ENCODE results near the gene MEF2D. TPM values are rescaled to one million over a fixed set of nuclear protein-coding genes. Genes with fewer than 3 reads are reported as not detected.

MEF2D gene
- total RNA-seq, 1 donor from 2014 or later = 7.8 TPM

DNA sequence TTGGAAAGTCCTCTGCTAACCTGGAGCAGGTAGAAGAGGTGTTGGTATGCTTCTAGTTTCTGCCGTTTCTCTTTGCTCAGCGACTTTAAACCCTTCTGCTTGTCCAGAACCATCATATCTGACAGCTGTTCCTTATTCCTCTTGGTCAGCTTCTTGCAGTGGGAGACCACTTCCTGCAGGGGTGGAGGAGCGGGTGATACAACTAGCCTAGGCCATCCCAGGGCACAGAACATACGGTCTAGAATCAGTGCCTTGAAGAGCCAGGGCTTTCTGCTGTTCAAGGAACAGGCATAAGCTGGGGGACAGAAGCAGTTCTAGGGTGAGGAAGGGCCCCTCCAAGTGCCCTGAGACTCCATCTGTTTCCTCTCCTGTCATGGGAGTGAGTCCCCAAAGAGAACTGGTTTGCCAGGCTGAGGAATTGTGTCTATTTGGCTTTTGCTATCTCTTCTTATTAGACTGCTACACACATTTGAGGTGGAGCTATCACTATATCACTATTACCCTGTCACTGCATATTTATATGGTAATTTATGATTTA, 39.3 kb upstream of the MEF2D start:
- Histone ChIP-seq H3K36me3 (ENCODE audit: control insufficient read depth in 3 of 3, insufficient read depth in 3 of 3, low read length in 3 of 3) (no peaks in the 10 kb centered on the region), H3K9ac (ENCODE audit: low read depth in 1 of 3, low read length in 3 of 3) (no peak overlapping the region), H3K4me3 (ENCODE audit: low read length in 3 of 3) (no peak overlapping the region), H3K9me3 (ENCODE audit: control insufficient read depth in 3 of 3, low read length in 3 of 3) (no peaks in the 10 kb centered on the region), H3K4me1 (ENCODE audit: control insufficient read depth in 3 of 3, insufficient read depth in 3 of 3, low read length in 3 of 3) (peaks cover 0 to 6% (median 3%) of the 10 kb centered on the region in 3 donors), H3K27me3 (ENCODE audit: control insufficient read depth in 3 of 3, insufficient read depth in 3 of 3, low read length in 3 of 3) (no peaks in the 10 kb centered on the region), H3K27ac (ENCODE audit: low read depth, low read length) (no peak overlapping the region)

- no peak overlapping the region for H3K9ac ChIP-seq (ENCODE audit: low read depth in 1 of 3, low read length in 3 of 3)
- no peaks in the 10 kb centered on the region for H3K27me3 ChIP-seq (ENCODE audit: control insufficient read depth in 3 of 3, insufficient read depth in 3 of 3, low read length in 3 of 3)
- H3K9me3 ChIP-seq (ENCODE audit: control insufficient read depth in 3 of 3, low read length in 3 of 3) = no peaks in the 10 kb centered on the region
- H3K27ac ChIP-seq (ENCODE audit: low read depth, low read length) = no peak overlapping the region
- H3K4me1 ChIP-seq (ENCODE audit: control insufficient read depth in 3 of 3, insufficient read depth in 3 of 3, low read length in 3 of 3) = peaks cover 0 to 6% (median 3%) of the 10 kb centered on the region in 3 donors
- no peaks in the 10 kb centered on the region for H3K36me3 ChIP-seq (ENCODE audit: control insufficient read depth in 3 of 3, insufficient read depth in 3 of 3, low read length in 3 of 3)
- no peak overlapping the region for H3K4me3 ChIP-seq (ENCODE audit: low read length in 3 of 3)
Observed at GRCh38 chr1:156538711-156539440, 38.3 kb upstream of the MEF2D start.

- no peaks in the 10 kb centered on the region for H3K36me3 ChIP-seq (ENCODE audit: control insufficient read depth in 3 of 3, insufficient read depth in 3 of 3, low read length in 3 of 3)
- no peaks in the 10 kb centered on the region for H3K9me3 ChIP-seq (ENCODE audit: control insufficient read depth in 3 of 3, low read length in 3 of 3)
- no peaks in the 10 kb centered on the region for H3K27me3 ChIP-seq (ENCODE audit: control insufficient read depth in 3 of 3, insufficient read depth in 3 of 3, low read length in 3 of 3)
Observed at GRCh38 chr1:156537027-156537426, 36.5 kb upstream of the MEF2D start.

DNA sequence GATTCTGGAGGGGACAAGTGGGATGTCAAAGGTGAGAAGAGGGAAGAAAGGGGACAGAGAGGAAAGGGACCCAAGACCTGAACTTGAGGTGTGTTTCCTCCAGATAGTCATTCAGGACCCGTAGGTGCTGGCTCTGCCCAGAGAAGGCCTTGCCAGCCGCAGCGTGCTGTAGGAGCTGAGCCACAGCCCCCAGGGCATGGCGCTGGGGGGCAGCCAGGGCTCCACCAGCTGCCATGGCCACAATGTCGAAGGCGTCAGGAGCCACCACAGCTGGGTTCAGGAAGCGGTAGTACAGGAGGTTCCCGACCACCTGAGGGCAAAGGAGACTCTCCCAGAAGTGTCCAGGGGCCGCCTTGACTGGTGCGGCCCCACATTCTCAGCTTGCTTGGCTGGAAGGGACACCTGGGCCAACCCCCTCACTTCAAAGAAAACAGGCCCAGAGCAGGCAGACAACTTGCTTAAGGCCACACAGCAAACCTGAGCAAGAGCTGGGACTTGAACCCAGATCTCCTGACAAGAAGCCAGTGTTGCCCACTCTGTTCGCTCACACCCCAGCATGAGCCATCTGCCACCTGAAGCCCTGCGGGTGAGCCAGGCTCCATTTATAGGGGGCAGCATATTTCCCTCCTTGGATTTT, 34.0 kb upstream of the MEF2D start:
- Histone ChIP-seq H3K27ac (ENCODE audit: low read depth, low read length) (no peak overlapping the region), H3K4me1 (ENCODE audit: control insufficient read depth in 3 of 3, insufficient read depth in 3 of 3, low read length in 3 of 3) (peaks cover 2 to 11% (median 4%) of the 10 kb centered on the region in 3 donors), H3K27me3 (ENCODE audit: control insufficient read depth in 3 of 3, insufficient read depth in 3 of 3, low read length in 3 of 3) (no peaks in the 10 kb centered on the region), H3K9ac (ENCODE audit: low read depth in 1 of 3, low read length in 3 of 3) (no peak overlapping the region), H3K4me3 (ENCODE audit: low read length in 3 of 3) (no peak overlapping the region), H3K36me3 (ENCODE audit: control insufficient read depth in 3 of 3, insufficient read depth in 3 of 3, low read length in 3 of 3) (no peaks in the 10 kb centered on the region), H3K9me3 (ENCODE audit: control insufficient read depth in 3 of 3, low read length in 3 of 3) (no peaks in the 10 kb centered on the region)

More at GRCh38 chr1:156537027-156537426, 36.5 kb upstream of the MEF2D start:
- Histone ChIP-seq H3K9ac (ENCODE audit: low read depth in 1 of 3, low read length in 3 of 3) (no peak overlapping the region), H3K4me1 (ENCODE audit: control insufficient read depth in 3 of 3, insufficient read depth in 3 of 3, low read length in 3 of 3) (peaks cover 3 to 17% (median 4%) of the 10 kb centered on the region in 3 donors), H3K4me3 (ENCODE audit: low read length in 3 of 3) (no peak overlapping the region), H3K27ac (ENCODE audit: low read depth, low read length) (no peak overlapping the region)

DNA sequence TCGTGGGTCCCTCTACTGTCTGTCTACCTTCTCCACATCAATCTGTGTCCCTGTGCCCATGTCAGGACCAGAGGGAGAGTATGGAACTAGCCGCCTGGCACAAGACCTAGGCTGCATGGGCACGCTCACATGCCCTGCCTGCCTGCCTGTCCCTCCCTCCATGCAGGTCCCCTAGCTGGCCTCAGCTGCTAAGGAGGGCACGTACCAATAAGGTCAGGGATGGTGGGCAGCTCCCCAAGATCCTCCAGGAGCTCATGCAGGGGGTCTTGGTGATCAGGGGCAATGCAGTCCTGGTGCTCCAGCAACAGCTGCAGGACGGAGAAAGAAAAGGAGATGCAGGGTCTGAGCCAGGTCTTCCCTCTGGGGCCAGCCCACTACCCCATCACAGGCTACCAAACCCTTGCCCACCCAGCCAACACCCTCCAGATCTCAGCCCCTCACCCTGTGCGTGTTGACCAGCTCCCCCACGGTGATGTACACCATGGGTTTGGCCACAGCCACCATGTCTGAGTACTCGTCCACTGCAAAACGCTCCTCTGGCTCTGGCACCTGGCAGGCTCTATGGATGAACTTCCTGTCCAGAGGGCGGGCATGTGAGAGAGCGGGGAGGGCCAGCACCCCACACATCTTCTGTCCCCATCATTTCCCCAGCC, 33.1 kb upstream of the MEF2D start:
- Histone ChIP-seq H3K4me3 (ENCODE audit: low read length in 3 of 3) (no peak overlapping the region), H3K9me3 (ENCODE audit: control insufficient read depth in 3 of 3, low read length in 3 of 3) (no peaks in the 10 kb centered on the region), H3K4me1 (ENCODE audit: control insufficient read depth in 3 of 3, insufficient read depth in 3 of 3, low read length in 3 of 3) (peaks cover 0 to 11% (median 4%) of the 10 kb centered on the region in 3 donors), H3K27me3 (ENCODE audit: control insufficient read depth in 3 of 3, insufficient read depth in 3 of 3, low read length in 3 of 3) (no peaks in the 10 kb centered on the region), H3K27ac (ENCODE audit: low read depth, low read length) (no peak overlapping the region), H3K9ac (ENCODE audit: low read depth in 1 of 3, low read length in 3 of 3) (no peak overlapping the region), H3K36me3 (ENCODE audit: control insufficient read depth in 3 of 3, insufficient read depth in 3 of 3, low read length in 3 of 3) (no peaks in the 10 kb centered on the region)

DNA sequence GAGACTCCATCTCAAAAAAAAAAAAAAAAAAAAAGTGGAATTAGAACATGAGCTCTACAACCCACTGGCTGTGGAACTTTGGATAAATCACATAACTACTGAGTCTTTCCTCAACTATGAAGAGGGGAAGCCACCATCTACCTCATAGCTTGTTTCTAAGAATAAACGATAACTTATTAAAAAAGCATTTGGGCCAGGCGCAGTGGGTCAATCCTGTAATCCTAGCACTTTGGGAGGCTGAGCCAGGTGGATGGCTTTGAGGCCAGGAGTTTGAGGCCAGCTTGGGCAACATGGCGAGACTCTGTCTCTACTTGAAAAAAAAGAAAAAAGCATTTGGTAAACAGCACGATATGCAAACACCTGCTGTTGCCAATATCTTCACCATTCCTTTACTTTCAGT, 31.8 kb upstream of the MEF2D start:
- no peak overlapping the region for H3K27ac ChIP-seq (ENCODE audit: low read depth, low read length)
- H3K4me3 ChIP-seq (ENCODE audit: low read length in 3 of 3) = no peak overlapping the region
- H3K27me3 ChIP-seq (ENCODE audit: control insufficient read depth in 3 of 3, insufficient read depth in 3 of 3, low read length in 3 of 3) = no peaks in the 10 kb centered on the region
- H3K9ac ChIP-seq (ENCODE audit: low read depth in 1 of 3, low read length in 3 of 3) = no peak overlapping the region
- H3K9me3 ChIP-seq (ENCODE audit: control insufficient read depth in 3 of 3, low read length in 3 of 3) = no peaks in the 10 kb centered on the region
- no peaks in the 10 kb centered on the region for H3K36me3 ChIP-seq (ENCODE audit: control insufficient read depth in 3 of 3, insufficient read depth in 3 of 3, low read length in 3 of 3)
- H3K4me1 ChIP-seq (ENCODE audit: control insufficient read depth in 3 of 3, insufficient read depth in 3 of 3, low read length in 3 of 3) = peaks cover 0 to 11% (median 4%) of the 10 kb centered on the region in 3 donors

DNA sequence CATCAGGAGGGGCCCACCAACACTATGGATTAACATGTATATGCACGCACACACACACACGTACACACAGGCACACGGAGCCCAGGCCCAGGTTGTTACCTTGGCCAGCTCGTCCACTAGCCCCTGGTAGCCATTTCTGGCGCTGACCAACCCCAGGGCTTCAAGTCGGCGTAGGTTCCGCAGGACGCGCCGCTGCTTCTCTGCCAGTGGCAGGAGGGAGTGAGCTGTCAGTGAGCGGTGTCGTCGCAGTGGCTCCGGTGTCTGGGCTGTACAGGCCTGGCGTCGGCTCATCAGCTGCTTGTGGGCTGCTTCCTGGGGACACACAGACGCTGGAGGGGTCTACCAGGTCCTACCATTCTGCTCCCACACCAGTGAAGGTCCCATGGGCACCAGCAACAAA, 29.4 kb upstream of the MEF2D start:
- no peaks in the 10 kb centered on the region for H3K36me3 ChIP-seq (ENCODE audit: control insufficient read depth in 3 of 3, insufficient read depth in 3 of 3, low read length in 3 of 3)
- H3K4me3 ChIP-seq (ENCODE audit: low read length in 3 of 3) = no peak overlapping the region
- H3K27ac ChIP-seq (ENCODE audit: low read depth, low read length) = no peak overlapping the region
- H3K9me3 ChIP-seq (ENCODE audit: control insufficient read depth in 3 of 3, low read length in 3 of 3) = no peaks in the 10 kb centered on the region
- H3K4me1 ChIP-seq (ENCODE audit: control insufficient read depth in 3 of 3, insufficient read depth in 3 of 3, low read length in 3 of 3) = peaks cover 3 to 11% (median 6%) of the 10 kb centered on the region in 3 donors
- no peak overlapping the region for H3K9ac ChIP-seq (ENCODE audit: low read depth in 1 of 3, low read length in 3 of 3)
- no peaks in the 10 kb centered on the region for H3K27me3 ChIP-seq (ENCODE audit: control insufficient read depth in 3 of 3, insufficient read depth in 3 of 3, low read length in 3 of 3)

DNA sequence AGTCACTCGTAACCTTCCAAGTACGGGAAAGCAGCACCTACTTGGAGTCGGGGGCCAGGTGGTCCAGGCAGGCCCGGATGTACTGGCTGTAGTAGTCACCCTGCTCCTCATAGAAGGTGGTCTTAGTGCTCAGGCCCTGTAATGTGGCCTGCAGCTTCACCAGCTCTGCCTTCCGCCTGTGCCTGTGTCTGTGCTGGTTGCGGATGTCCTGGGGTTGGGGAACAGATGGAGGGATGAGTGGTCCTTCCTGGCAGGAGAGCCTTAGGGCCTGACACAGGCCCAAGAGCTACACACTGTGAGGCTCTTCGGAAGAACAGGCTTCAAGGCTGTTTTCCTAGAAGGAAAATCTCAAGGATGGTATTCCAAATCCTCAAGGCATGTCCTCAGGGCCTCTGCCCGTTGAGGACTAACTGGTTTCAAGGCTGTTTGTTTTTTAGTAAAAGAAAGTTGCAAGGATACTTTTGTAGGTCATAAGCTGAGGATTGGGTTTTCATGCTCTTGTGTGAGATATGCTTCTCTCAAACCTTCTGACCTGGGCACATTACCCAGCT, 28.4 kb upstream of the MEF2D start:
- H3K9ac ChIP-seq (ENCODE audit: low read depth in 1 of 3, low read length in 3 of 3) = no peak overlapping the region
- no peak overlapping the region for H3K4me3 ChIP-seq (ENCODE audit: low read length in 3 of 3)
- no peak overlapping the region for H3K27ac ChIP-seq (ENCODE audit: low read depth, low read length)
- peaks cover 4 to 11% (median 6%) of the 10 kb centered on the region in 3 donors for H3K4me1 ChIP-seq (ENCODE audit: control insufficient read depth in 3 of 3, insufficient read depth in 3 of 3, low read length in 3 of 3)
- no peaks in the 10 kb centered on the region for H3K27me3 ChIP-seq (ENCODE audit: control insufficient read depth in 3 of 3, insufficient read depth in 3 of 3, low read length in 3 of 3)
- H3K9me3 ChIP-seq (ENCODE audit: control insufficient read depth in 3 of 3, low read length in 3 of 3) = no peaks in the 10 kb centered on the region
- H3K36me3 ChIP-seq (ENCODE audit: control insufficient read depth in 3 of 3, insufficient read depth in 3 of 3, low read length in 3 of 3) = no peaks in the 10 kb centered on the region

DNA sequence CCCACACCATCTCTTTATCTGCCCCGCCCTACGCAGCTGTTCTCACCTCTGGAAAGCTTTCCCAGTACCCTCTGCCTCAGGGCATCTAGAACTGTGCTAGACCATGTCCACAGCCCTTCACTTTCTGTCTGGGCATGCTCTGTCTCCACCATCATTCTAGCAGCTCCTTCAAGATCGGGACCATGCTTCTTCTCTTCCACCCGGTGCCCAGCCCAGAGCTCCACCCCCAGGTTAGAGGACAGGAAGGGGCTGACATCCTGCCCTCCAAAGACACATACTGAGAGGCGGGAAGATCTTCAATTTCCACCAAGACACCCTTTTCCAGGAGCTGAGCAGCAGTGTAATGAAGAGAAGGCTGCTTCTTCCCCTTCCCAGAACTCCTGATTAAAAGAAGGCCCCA, 27.7 kb upstream of the MEF2D start:
- no peak overlapping the region for H3K9ac ChIP-seq (ENCODE audit: low read depth in 1 of 3, low read length in 3 of 3)
- H3K9me3 ChIP-seq (ENCODE audit: control insufficient read depth in 3 of 3, low read length in 3 of 3) = no peaks in the 10 kb centered on the region
- no peaks in the 10 kb centered on the region for H3K36me3 ChIP-seq (ENCODE audit: control insufficient read depth in 3 of 3, insufficient read depth in 3 of 3, low read length in 3 of 3)
- no peak overlapping the region for H3K4me3 ChIP-seq (ENCODE audit: low read length in 3 of 3)
- H3K27ac ChIP-seq (ENCODE audit: low read depth, low read length) = no peak overlapping the region
- no peaks in the 10 kb centered on the region for H3K27me3 ChIP-seq (ENCODE audit: control insufficient read depth in 3 of 3, insufficient read depth in 3 of 3, low read length in 3 of 3)
- peaks cover 4 to 10% (median 6%) of the 10 kb centered on the region in 3 donors for H3K4me1 ChIP-seq (ENCODE audit: control insufficient read depth in 3 of 3, insufficient read depth in 3 of 3, low read length in 3 of 3)
